Endothelial cell of umbilical vein (primary cell): ENCODE results near the gene MAGEE2. TPM values are rescaled to one million over a fixed set of nuclear protein-coding genes. Genes with fewer than 3 reads are reported as not detected.

ENCODE experiments used
- BruUV-seq: library from RNA; stranded (reverse); fragments of 400-500 nt; replicated peaks from 2 replicates; lab custom pipeline; 2021; lab: Mats Ljungman, UMichigan
- CTCF ChIA-PET: fragments of 300-600, 350-600 bp; sonication (Branson Sonifier 250); formaldehyde crosslinking; loops from one replicate; lab custom pipeline; 2021; ENCODE audit warnings: antibody characterized with exemption, inconsistent platforms; lab: Charles Lee
- POLR2A ChIA-PET: fragments of 300-600, 350-600 bp; sonication (Branson Sonifier 250); formaldehyde crosslinking; loops from one replicate; lab custom pipeline; 2021; ENCODE audit warnings: antibody characterized with exemption, inconsistent platforms; lab: Charles Lee
- DNase-seq: peaks from one replicate; pipeline ENCODE4 v3.0.0-alpha.2; 2011; ENCODE audit warnings: low read depth, low spot score
- FAIRE-seq: peaks from 2 replicates; lab custom pipeline; 2011; peaks lifted over from hg19 to GRCh38; lab: Jason Lieb, UNC
- H2AFZ ChIP-seq: 2 replicates; pipeline ENCODE4 v1.6.0; 2012; ENCODE audit warnings: low read depth, low read length, control low read depth, inconsistent platforms
- H3K27ac ChIP-seq: 2 replicates; pipeline ENCODE4 v1.5.1; 2011; ENCODE audit warnings: low read depth, mild to moderate bottlenecking, control low read depth, low read length, moderate library complexity; ENCODE audit not compliant: insufficient read depth
- H3K27me3 ChIP-seq, 2 experiments: 2 replicates each; pipeline versions ENCODE4 v1.6.0 to v1.6.1; 2011; ENCODE audit warnings: low read length in 2 of 2, mixed read lengths in 1 of 2; ENCODE audit not compliant: control insufficient read depth in 2 of 2, insufficient read depth in 2 of 2
- H3K36me3 ChIP-seq, 2 experiments: 2 replicates in 1 of 2; 3 replicates in 1 of 2; pipeline ENCODE4 v1.5.1; 2011; ENCODE audit warnings: low read length in 2 of 2, mild to moderate bottlenecking in 1 of 2, moderate library complexity in 1 of 2; ENCODE audit not compliant: control insufficient read depth in 2 of 2, insufficient read depth in 2 of 2; ENCODE audit errors: extremely low read depth in 1 of 2
- H3K4me1 ChIP-seq: 3 replicates; pipeline ENCODE4 v1.5.1; 2011; ENCODE audit warnings: mild to moderate bottlenecking, low read length; ENCODE audit not compliant: control insufficient read depth, insufficient read depth; ENCODE audit errors: extremely low read depth
- H3K4me2 ChIP-seq: 2 replicates; pipeline ENCODE4 v1.6.1; 2011; ENCODE audit warnings: low read length, control low read depth, mixed read lengths; ENCODE audit not compliant: insufficient read depth
- H3K4me3 ChIP-seq, 3 experiments: fragments of 200-600 bp in 1 of 3; sonication (generic), shearing (Covaris generic) in 1 of 3; replicated peaks in 1 of 3; 2 replicates each; pipeline ENCODE4 v1.5.1; 2011 to 2016; ENCODE audit warnings: control low read depth in 3 of 3, low read length in 3 of 3, mild to moderate bottlenecking in 2 of 3, inconsistent platforms in 1 of 3, low read depth in 1 of 3, moderate library complexity in 1 of 3; ENCODE audit not compliant: insufficient read depth in 1 of 3
- H3K79me2 ChIP-seq: 2 replicates; pipeline ENCODE4 v1.6.0; 2012; ENCODE audit warnings: low read length, inconsistent platforms; ENCODE audit not compliant: control insufficient read depth, insufficient read depth
- H3K9ac ChIP-seq: replicated peaks from 2 replicates; pipeline ENCODE3; 2011; ENCODE audit warnings: low read length, control low read depth; ENCODE audit not compliant: insufficient read depth; ENCODE audit errors: extremely low read depth
- H3K9me1 ChIP-seq: replicated peaks from 3 replicates; pipeline ENCODE4 v1.6.0; 2011; ENCODE audit warnings: mild to moderate bottlenecking, low read length; ENCODE audit not compliant: control insufficient read depth, insufficient read depth; ENCODE audit errors: extremely low read depth
- H3K9me3 ChIP-seq: replicated peaks from 2 replicates; pipeline ENCODE4 v1.5.1; 2012; ENCODE audit warnings: low read length, inconsistent platforms; ENCODE audit not compliant: control insufficient read depth, insufficient read depth
- H4K20me1 ChIP-seq: replicated peaks from 2 replicates; pipeline ENCODE3; 2011; ENCODE audit warnings: mild to moderate bottlenecking, low read length; ENCODE audit not compliant: control insufficient read depth, insufficient read depth; ENCODE audit errors: extremely low read depth
- EZH2 ChIP-seq: IDR thresholded peaks from 2 replicates; pipeline ENCODE4 v1.6.1; 2012; ENCODE audit warnings: borderline replicate concordance, low read depth, mild to moderate bottlenecking, moderate library complexity, low read length, inconsistent platforms; ENCODE audit not compliant: severe bottlenecking
- FOS ChIP-seq: IDR thresholded peaks from 2 replicates; pipeline ENCODE4 v1.6.1; 2011; ENCODE audit warnings: mild to moderate bottlenecking, low read length, moderate library complexity, borderline replicate concordance; ENCODE audit not compliant: insufficient read depth
- GATA2 ChIP-seq: IDR thresholded peaks from 2 replicates; pipeline ENCODE4 v1.7.0; 2011; ENCODE audit warnings: low read depth, mild to moderate bottlenecking, moderate library complexity, mixed read lengths, low read length; ENCODE audit not compliant: insufficient read length, insufficient read depth
- JUN ChIP-seq: IDR thresholded peaks from 2 replicates; pipeline ENCODE4 v1.6.1; 2011; ENCODE audit warnings: borderline replicate concordance, low read depth; ENCODE audit not compliant: insufficient read length, insufficient read depth
- MAX ChIP-seq: IDR thresholded peaks from 2 replicates; pipeline ENCODE4 v1.6.1; 2011; ENCODE audit not compliant: insufficient read depth, insufficient read length
- MYC ChIP-seq: IDR thresholded peaks from one replicate; pipeline ENCODE4 v1.6.1; 2011; ENCODE audit warnings: mild to moderate bottlenecking, low read depth, low read length
- POLR2A ChIP-seq: IDR thresholded peaks from 2 replicates; pipeline ENCODE4 v1.6.1; 2012; ENCODE audit warnings: low read depth, mild to moderate bottlenecking, control low read depth, low read length
- POLR2AphosphoS5 ChIP-seq: IDR thresholded peaks from 2 replicates; pipeline ENCODE4 v1.6.1; 2012; ENCODE audit warnings: low read depth, mild to moderate bottlenecking, control low read depth, low read length, moderate library complexity; ENCODE audit not compliant: insufficient read depth
- dilution Hi-C: fragments of 300-500 bp; cut with MboI; formaldehyde crosslinking; loops from one replicate; pipeline ENCODE4 v1.15.0; 2019; ENCODE audit warnings: low sequenced_read_pairs; ENCODE audit not compliant: extremely low pct_ligation_motif_present
- intact Hi-C: fragments of 100-400 bp; cut with micrococcal nuclease; formaldehyde crosslinking; loops from one replicate; pipeline ENCODE4 v1.10.0; 2022
- polyA plus RNA-seq, 4 experiments: library from polyadenylated mRNA; depleted of rRNA in 3 of 4; stranded (reverse) in 3 of 4; unstranded in 1 of 4; fragments of >200 nt; gene quantifications; 2 replicates each; pipeline versions ENCODE4 v1.2.1 to v1.2.3, GENCODE V29; 2011 to 2012; ENCODE audit warnings: missing spikeins in 1 of 4
- total RNA-seq: library from RNA; stranded (reverse); gene quantifications from 2 replicates; pipeline ENCODE4 v1.2.3, GENCODE V29; 2021
- TF ChIP-seq, protein P1 (sequence below), 2 donors: IDR thresholded peaks; 1 replicate in 1 of 2; 2 replicates in 1 of 2; pipeline ENCODE4 v1.5.1; 2011; ENCODE audit warnings: low read length in 2 of 2, mild to moderate bottlenecking in 2 of 2, moderate library complexity in 2 of 2, control low read depth in 1 of 2, inconsistent platforms in 1 of 2, low read depth in 1 of 2; ENCODE audit not compliant: insufficient read depth in 1 of 2; ENCODE audit errors: extremely low read depth in 1 of 2

MAGEE2 gene
- total and polyA plus RNA-seq, 2 donors (not counting 3 experiments of a cell fraction or from before 2014, with no cell fraction given), result not detected

DNA sequence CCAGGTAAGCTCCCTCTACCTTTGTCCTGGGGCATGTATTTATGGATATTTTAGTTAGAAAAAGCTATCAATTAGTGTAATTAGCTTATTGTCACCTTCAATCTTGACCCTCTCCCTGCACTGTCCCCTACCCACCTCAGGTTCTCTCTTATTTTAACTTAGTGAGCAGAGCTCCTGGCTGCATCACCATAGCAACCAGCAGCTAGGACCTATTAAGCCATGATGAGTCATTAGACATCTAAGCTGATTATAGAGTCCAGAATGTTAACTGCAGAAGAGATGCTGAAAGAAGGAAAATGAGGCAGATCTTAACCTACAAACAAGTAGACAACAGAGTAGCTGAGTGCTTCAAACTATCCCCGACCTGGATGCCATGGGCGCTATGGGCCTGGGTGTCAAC, 36.6 kb downstream of the MAGEE2 start:
- Histone ChIP-seq H3K36me3 (no peaks in the 10 kb centered on the region), H3K9ac (no peak overlapping the region), H3K4me3 (no peak overlapping the region), H3K9me3 (no peaks in the 10 kb centered on the region), H4K20me1 (no peaks in the 10 kb centered on the region), H3K4me2 (no peak overlapping the region), H2AFZ (no peak overlapping the region), H3K9me1 (no peaks in the 10 kb centered on the region), H3K27me3 (no peaks in the 10 kb centered on the region), H3K27ac (no peak overlapping the region), H3K4me1 (no peaks in the 10 kb centered on the region), H3K79me2 (no peaks in the 10 kb centered on the region)
- DNase-seq, result no peak
- BruUV-seq, result no TSS peak
- POLR2A ChIA-PET, result no interaction called here
- TF ChIP-seq POLR2AphosphoS5 (no peak), GATA2 (no peak), FOS (no peak), MAX (no peak), POLR2A (no peak), EZH2 (no peak), MYC (no peak), JUN (no peak)
- TF ChIP-seq, protein P1, sequence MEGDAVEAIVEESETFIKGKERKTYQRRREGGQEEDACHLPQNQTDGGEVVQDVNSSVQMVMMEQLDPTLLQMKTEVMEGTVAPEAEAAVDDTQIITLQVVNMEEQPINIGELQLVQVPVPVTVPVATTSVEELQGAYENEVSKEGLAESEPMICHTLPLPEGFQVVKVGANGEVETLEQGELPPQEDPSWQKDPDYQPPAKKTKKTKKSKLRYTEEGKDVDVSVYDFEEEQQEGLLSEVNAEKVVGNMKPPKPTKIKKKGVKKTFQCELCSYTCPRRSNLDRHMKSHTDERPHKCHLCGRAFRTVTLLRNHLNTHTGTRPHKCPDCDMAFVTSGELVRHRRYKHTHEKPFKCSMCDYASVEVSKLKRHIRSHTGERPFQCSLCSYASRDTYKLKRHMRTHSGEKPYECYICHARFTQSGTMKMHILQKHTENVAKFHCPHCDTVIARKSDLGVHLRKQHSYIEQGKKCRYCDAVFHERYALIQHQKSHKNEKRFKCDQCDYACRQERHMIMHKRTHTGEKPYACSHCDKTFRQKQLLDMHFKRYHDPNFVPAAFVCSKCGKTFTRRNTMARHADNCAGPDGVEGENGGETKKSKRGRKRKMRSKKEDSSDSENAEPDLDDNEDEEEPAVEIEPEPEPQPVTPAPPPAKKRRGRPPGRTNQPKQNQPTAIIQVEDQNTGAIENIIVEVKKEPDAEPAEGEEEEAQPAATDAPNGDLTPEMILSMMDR (IDR thresholded peaks at IDR 0.05; ENCODE audit: extremely low read depth in 1 of 2, insufficient read depth in 1 of 2, low read depth in 1 of 2, low read length in 2 of 2), result no peak
- intact Hi-C loops (no loop called here), dilution Hi-C loops (no loop called here)
- CTCF ChIA-PET, result no interaction called here
- no peak for FAIRE-seq
